Memory B cell (primary cell): ENCODE measurements around the gene ITGA11.
A peak's percentile ranks its signal among the peaks of the same experiment; 100 is the strongest.

ENCODE experiments used
- ATAC-seq: fragments of 150-1000 bp; cut with Tn5 transposase; 2 replicates; pipeline ENCODE4 v1.10.0; 2021; ENCODE audit warnings: low read depth, mild to moderate bottlenecking, moderate library complexity
- DNase-seq, 2 donors: peaks; one replicate each; pipeline ENCODE4 v3.0.0; 2022; ENCODE audit warnings: low spot score in 2 of 2
- H3K27ac Mint-ChIP-seq: one replicate; pipeline ENCODE4 v1.8.0; 2022; ENCODE audit warnings: mild to moderate bottlenecking, moderate library complexity, mixed read lengths
- H3K27me3 Mint-ChIP-seq: one replicate; pipeline ENCODE4 v1.8.0; 2022; ENCODE audit warnings: mixed read lengths
- H3K36me3 Mint-ChIP-seq: one replicate; pipeline ENCODE4 v1.8.0; 2022; ENCODE audit warnings: mild to moderate bottlenecking, mixed read lengths
- H3K4me1 Mint-ChIP-seq: one replicate; pipeline ENCODE4 v1.8.0; 2022; ENCODE audit warnings: mixed read lengths
- H3K4me3 Mint-ChIP-seq: one replicate; pipeline ENCODE4 v1.8.0; 2022; ENCODE audit warnings: mild to moderate bottlenecking, moderate library complexity, mixed read lengths
- H3K9me3 Mint-ChIP-seq: one replicate; pipeline ENCODE4 v1.8.0; 2022; ENCODE audit warnings: mixed read lengths

The ITGA11 gene

DNA sequence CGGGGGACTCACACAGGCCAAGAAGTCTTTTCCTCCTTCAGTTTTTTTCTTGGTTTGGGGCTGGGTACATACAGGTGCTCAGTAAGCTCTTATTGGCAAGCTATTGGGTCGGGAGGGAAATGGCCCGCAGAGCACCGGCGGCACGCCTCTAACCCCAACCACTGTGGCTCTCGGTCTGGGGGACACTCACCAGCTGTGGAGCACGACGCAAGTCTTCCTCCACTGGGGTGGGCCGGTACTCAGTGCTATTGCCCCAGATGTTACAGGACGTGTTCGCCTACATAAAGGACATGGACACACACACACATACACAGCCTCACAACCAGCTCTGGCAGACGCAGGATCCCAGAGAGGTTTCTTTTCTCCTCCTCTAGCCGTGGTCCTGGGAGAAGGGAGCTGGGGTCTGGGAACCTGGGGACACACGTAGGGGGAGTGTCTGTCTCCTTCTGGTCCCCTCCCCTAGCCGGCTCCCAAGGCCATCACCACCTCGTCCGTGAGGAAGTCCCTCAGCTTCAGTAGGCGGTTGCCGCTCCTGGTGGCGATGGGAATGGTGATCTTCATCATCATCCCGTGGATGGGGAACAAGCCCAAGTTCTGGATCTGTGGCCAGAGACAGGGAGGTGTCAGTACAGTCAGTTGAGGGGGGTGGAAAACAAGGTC is 121.0 kb downstream of the ITGA11 start:
- no peak overlapping the region for H3K4me3 Mint-ChIP-seq
- no peak for DNase-seq
- H3K27me3 Mint-ChIP-seq: peaks cover 11% of the 10 kb centered on the region
- H3K9me3 Mint-ChIP-seq: no peaks in the 10 kb centered on the region
- no peak for ATAC-seq
- H3K27ac Mint-ChIP-seq: no peak overlapping the region
- no peaks in the 10 kb centered on the region for H3K36me3 Mint-ChIP-seq
- peaks cover 10% of the 10 kb centered on the region for H3K4me1 Mint-ChIP-seq

DNA sequence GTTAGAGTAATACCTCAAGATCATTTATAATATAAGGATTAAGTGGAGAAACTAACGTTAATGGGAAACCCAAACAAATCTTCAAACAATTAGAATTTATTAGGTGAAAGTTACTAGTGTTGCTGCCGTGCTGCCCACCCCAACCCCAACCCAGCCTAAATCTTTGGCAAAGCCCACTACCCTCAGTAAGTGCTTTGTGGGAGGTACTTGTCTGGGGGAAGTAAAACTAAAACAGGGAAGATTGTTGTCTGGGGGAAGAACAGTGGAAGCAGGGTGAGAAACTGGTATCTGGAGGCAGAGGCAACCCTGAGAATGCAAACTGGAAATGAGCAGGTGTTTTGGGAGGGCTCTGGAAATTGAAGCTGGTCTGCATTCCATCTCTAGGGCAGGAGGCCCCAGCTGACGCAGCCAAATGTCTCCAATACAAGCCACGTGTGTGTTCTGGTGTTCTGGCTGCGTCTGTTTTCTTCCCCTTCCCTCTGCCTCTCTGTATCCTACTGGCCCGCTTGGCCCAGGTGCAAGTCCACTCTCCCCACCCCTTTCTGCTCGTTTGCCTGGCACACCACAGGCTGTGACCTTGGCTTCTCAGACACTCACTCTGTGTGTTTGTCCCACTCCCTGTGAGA is 121.7 kb downstream of the ITGA11 start:
- peaks cover 10% of the 10 kb centered on the region for H3K4me1 Mint-ChIP-seq
- no peak overlapping the region for H3K4me3 Mint-ChIP-seq
- no peak overlapping the region for H3K27ac Mint-ChIP-seq
- DNase-seq (no peak), ATAC-seq (no peak)
- no peaks in the 10 kb centered on the region for H3K9me3 Mint-ChIP-seq
- no peaks in the 10 kb centered on the region for H3K36me3 Mint-ChIP-seq
- H3K27me3 Mint-ChIP-seq: peaks cover 9% of the 10 kb centered on the region

DNA sequence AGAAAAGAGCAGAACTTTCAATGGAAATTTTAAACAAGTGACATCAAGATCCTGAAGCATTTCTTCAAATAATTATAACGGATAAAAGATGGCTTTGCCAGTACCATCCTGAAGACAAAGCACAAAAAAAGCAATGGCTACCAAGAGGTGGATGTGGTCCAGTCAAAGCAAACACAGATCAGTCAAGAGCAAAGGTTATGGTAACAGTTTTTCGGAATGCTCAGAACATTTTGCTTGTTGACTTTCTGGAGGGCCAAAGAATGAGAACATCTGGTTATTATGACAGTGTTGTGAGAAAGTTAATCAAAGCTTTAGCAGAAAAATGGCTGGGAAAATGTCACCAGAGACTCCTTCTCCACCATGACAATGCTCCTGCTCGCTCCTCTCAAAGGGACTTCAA is 122.9 kb downstream of the ITGA11 start:
- Mint-ChIP-seq H3K36me3 (no peaks in the 10 kb centered on the region), H3K27ac (no peak overlapping the region), H3K4me3 (no peak overlapping the region), H3K4me1 (peaks cover 10% of the 10 kb centered on the region), H3K27me3 (peaks cover 6% of the 10 kb centered on the region), H3K9me3 (no peaks in the 10 kb centered on the region)
- DNase-seq (no peak), ATAC-seq (no peak)

DNA sequence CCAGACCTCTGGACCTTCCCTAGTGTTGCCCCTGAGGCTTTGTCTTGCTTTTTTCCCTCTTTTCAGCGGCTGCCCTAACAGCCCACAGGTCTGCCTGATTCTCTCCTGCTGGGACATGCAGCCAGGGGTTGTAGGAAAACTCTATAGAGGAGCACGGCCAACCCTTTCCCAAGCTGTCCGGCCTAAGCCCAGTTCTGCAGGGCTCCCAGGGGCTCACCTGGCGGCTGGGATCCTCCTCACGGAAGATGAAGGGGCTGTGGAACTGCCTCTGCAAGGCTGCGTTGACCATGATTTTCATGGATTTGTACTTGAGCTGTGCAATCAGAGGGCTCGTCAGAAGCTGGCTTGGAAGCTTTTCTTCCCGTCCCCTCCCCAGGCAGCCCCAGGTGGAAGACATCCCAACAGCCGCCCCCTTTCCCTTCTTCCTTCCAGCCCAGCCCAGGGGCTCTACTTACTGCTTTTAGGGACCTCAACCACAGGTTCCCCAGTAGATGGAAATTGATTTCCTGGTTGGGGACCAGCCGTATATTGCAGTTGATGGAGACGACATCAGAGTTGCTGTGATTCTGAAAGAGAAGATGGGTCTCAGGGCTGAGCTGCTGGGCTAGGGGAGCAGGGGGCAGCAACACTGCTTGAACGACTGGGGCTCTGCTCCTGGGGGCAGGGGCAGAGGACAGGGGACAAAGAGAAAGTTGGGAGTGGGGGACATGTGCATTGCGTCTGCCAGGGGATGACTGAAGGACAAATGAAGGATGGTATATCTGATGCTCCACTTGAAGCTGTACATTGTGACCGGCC is 124.6 kb downstream of the ITGA11 start:
- H3K27me3 Mint-ChIP-seq: peaks cover 6% of the 10 kb centered on the region
- H3K4me1 Mint-ChIP-seq: peaks cover 10% of the 10 kb centered on the region
- H3K9me3 Mint-ChIP-seq: no peaks in the 10 kb centered on the region
- H3K27ac Mint-ChIP-seq: no peak overlapping the region
- no peak for DNase-seq
- no peaks in the 10 kb centered on the region for H3K36me3 Mint-ChIP-seq
- ATAC-seq: no peak
- H3K4me3 Mint-ChIP-seq: no peak overlapping the region

DNA sequence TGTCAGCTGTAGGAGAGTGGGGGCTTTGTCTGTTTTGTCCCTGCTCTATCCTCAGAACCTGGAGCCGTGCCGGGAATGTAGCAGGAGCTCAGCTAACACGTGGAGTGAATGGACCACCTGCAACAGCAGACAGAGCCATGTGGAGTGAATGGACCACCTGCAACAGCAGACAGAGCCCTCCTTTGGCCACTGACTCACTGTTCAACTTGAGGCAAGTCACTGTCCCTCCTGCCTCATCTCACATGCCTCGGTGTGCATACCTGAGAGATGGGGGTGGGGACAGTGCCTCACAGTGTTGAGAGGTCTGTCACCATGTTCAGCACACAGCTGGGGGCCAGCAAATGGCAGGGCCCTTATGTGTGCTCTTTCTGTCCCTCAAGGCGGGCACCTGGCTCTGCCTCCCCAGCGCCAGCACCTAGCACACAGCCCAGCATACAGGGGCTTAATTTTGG is 126.5 kb downstream of the ITGA11 start:
- H3K4me3 Mint-ChIP-seq: no peak overlapping the region
- H3K9me3 Mint-ChIP-seq: no peaks in the 10 kb centered on the region
- peaks cover 4% of the 10 kb centered on the region for H3K27me3 Mint-ChIP-seq
- DNase-seq: no peak
- no peak for ATAC-seq
- H3K27ac Mint-ChIP-seq: no peak overlapping the region
- peaks cover 10% of the 10 kb centered on the region for H3K4me1 Mint-ChIP-seq
- no peaks in the 10 kb centered on the region for H3K36me3 Mint-ChIP-seq

DNA sequence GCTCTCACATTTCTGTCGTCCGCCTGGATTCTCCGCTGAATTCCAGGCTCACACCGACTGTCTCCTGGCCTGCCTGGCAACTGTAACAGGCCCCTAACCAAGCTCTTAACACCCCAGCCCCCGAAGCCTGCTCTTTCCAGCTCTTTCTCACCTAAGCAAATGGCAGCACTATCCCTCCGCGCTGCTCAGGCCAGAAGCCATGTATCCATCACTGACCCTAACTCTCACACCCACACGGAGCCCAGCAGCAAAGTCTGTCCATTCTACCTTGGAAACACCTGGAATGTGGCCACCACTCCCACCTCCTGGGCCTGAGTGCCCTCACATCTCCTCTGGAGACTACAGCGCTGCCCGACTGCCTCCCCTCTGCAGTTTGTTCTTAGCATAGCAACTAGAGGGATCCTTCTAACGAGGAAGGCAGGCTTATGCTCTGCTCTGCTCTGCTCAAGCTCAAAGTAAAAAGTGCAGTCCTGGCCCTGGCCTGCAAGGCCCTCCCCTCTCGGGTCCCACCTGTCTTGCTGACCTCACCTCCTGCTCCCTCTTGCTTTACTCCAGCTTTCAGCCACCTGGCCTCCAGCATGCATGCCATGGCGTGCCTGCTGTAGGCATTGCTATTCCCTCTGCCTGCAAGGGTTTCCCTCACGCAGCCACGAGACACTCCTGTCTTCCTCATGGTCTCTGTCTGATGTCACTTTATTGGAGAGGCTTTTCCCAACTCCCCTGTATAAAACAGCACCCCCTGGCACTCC is 127.2 kb downstream of the ITGA11 start:
- peaks cover 4% of the 10 kb centered on the region for H3K27me3 Mint-ChIP-seq
- ATAC-seq (no peak), DNase-seq (no peak)
- H3K9me3 Mint-ChIP-seq: no peaks in the 10 kb centered on the region
- no peak overlapping the region for H3K4me3 Mint-ChIP-seq
- H3K36me3 Mint-ChIP-seq: no peaks in the 10 kb centered on the region
- no peak overlapping the region for H3K27ac Mint-ChIP-seq
- H3K4me1 Mint-ChIP-seq: peaks cover 10% of the 10 kb centered on the region

DNA sequence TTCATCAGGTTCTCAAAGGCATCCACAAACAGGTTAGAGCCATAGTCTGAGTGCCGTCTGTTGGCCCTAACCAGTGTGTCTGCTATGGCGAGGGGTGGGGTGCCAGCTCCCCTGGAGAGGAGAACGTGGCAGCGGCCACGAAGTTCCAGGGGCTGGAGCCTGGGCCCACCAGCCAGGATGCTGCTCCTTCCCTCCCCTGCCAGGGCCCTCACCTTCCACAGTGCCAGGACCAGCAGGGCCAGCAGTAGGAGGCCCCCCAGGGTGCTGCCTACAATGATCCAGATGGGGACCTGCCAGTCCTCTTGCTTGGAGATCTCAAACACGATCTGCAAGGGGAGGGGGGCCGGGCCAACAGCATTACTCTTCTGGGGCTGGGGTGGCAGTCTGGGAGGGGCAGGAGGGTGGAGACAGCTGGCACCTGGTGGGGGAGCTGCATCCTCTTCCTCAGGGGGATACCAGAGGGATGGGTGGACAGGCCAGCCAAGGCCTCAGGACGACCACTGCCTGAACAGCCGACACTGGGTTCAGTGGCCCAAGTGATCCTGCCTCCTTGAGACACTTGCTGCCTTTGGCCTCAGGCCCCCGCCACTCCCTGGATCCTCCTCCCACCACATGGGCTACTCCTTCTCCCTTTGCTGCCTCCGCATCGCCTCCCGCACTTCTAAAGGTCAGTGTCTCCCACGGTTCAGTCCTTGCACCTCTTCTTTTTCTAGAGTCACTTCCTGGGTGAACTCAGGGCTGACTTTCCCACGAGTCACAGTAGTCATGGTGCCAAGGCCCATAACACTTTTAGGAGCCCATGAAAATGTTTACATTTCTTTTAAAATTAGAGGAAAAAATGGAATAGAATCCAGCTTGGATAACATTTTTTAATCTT is 128.2 kb downstream of the ITGA11 start:
- no peaks in the 10 kb centered on the region for H3K9me3 Mint-ChIP-seq
- DNase-seq: no peak
- H3K27ac Mint-ChIP-seq: peak overlapping the region; percentile 8
- H3K4me3 Mint-ChIP-seq: no peak overlapping the region
- peaks cover 16% of the 10 kb centered on the region for H3K4me1 Mint-ChIP-seq
- ATAC-seq: no peak
- peaks cover 4% of the 10 kb centered on the region for H3K27me3 Mint-ChIP-seq
- H3K36me3 Mint-ChIP-seq: no peaks in the 10 kb centered on the region

DNA sequence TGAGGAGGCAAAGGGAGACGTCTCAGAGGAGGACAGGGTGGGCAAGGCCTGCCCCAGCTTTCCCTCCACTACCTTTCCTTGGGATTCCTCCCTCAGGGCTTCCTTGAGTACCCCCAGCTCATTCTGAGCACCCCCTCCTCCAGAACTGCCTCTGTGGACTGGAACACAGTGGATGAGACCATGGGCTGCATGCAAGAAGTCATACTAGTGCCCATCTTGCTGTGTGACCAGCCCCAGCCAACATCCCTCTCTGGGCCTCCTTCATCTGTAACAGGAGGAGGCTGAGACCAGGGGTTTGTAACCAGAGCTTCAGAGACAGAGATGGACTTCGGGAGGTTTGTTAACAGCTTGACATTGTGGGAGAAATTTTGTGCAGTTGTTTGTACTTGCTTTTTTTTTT is 128.8 kb downstream of the ITGA11 start:
- Mint-ChIP-seq H3K4me1 (peaks cover 16% of the 10 kb centered on the region), H3K36me3 (no peaks in the 10 kb centered on the region), H3K4me3 (no peak overlapping the region), H3K9me3 (no peaks in the 10 kb centered on the region), H3K27ac (no peak overlapping the region), H3K27me3 (peaks cover 4% of the 10 kb centered on the region)
- ATAC-seq (no peak), DNase-seq (no peak)

DNA sequence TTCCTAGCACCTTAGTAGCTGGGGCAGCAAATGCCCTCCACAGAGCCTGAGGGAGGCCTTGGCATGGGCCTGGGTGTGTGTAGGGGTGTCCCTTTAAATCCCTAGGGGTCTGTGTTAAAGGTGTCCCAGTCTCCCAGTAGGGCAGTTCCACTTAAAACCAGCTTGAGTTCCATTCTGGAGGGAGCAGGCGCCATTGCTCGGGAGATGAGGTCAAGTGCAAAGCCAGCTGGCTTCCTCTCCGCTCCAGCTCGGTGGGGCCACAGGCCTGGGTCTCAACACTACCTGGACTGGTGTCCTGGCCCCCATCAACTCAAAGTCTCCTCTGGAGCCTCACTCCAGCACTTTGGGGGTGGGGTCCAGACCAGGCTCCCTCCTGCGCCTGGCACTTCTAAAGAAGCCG is 129.2 kb downstream of the ITGA11 start:
- Mint-ChIP-seq H3K36me3 (no peaks in the 10 kb centered on the region), H3K4me1 (peaks cover 16% of the 10 kb centered on the region), H3K9me3 (no peaks in the 10 kb centered on the region), H3K27me3 (peaks cover 4% of the 10 kb centered on the region), H3K27ac (no peak overlapping the region), H3K4me3 (no peak overlapping the region)
- DNase-seq: no peak
- no peak for ATAC-seq

DNA sequence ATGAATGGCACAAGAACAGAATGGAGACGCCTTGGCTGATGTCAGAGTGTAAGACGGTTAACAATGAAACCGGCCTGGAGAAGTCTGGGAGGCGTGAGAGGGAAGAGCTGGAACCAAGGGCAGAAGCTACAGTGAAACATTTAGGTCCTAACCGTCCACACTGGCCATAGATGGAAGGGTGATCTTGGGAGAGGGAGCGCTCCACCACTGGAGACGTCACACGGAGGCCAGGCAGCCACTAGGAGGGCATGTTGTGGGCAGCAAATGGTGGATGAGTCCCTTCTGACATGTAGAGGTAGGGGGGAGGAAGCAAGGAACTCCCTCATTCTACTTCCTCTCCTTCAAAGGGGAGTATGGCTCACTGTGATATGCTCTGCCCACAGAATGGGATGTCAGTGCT is 130.7 kb downstream of the ITGA11 start:
- H3K9me3 Mint-ChIP-seq: peaks cover 1% of the 10 kb centered on the region
- ATAC-seq: no peak
- H3K4me3 Mint-ChIP-seq: no peak overlapping the region
- H3K27ac Mint-ChIP-seq: no peak overlapping the region
- peaks cover 2% of the 10 kb centered on the region for H3K36me3 Mint-ChIP-seq
- H3K4me1 Mint-ChIP-seq: peaks cover 8% of the 10 kb centered on the region
- no peaks in the 10 kb centered on the region for H3K27me3 Mint-ChIP-seq
- DNase-seq: no peak

DNA sequence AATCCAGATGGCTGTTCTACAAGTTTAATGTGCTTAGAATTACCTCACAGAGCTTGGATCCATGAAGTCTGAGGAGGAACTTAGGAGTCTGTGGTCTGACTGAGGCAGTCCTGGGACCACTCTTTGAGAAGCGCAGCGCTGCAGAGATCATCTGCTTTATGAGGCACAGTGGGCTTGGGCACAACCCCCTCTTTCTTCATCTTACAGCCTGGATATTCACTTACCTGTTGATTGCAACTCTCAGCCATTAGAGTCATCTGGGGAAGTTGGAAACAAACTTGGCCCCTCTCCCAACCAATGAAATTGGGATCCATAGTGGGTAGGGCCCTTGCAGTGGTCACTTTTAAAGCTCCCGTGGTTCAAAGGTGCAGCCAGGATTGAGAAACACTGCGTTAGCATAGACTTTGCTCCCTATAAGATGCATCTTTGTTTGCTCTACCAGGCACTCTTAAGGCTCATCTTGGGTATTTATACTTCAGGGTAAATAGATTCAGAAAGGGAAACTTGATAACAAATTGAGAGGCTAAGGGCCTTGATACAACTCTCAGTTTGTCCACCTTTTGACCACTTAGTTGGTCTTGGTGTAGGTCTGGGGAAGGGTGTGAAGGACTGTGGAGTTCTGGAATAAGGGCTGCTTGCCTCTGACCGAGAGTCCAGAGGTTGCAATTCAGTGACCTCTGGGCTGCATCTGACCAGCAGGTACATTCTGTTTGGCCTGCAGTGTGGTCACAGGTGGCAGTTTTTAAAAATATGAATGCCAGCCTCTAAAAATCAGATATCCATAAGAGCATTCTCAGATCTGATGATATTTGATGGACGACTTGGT is 131.6 kb downstream of the ITGA11 start:
- H3K9me3 Mint-ChIP-seq: peaks cover 4% of the 10 kb centered on the region
- ATAC-seq (no peak), DNase-seq (no peak)
- H3K27ac Mint-ChIP-seq: no peak overlapping the region
- H3K27me3 Mint-ChIP-seq: no peaks in the 10 kb centered on the region
- peaks cover 2% of the 10 kb centered on the region for H3K36me3 Mint-ChIP-seq
- H3K4me1 Mint-ChIP-seq: peaks cover 6% of the 10 kb centered on the region
- H3K4me3 Mint-ChIP-seq: no peak overlapping the region

DNA sequence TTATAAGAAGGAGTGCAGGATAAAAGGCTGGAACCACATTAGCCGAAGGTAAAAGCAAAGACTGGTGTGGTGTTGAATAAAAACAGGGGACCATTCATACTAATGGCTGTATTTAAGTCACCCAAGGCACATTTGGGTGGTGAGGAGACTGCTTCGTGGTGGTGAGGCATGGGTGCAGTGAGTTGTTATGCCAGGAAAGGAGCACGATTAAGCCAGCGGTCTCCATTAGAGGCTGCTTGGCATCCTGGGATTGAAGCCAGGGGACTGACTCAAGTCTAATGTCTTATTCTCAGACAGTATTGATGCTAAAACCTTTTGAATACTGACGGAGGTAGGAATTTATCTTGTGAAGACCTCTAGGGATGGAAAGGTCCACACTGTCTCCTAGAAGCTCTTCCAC is 132.5 kb downstream of the ITGA11 start:
- Mint-ChIP-seq H3K4me1 (peaks cover 6% of the 10 kb centered on the region), H3K27me3 (no peaks in the 10 kb centered on the region), H3K36me3 (peaks cover 2% of the 10 kb centered on the region), H3K9me3 (peaks cover 4% of the 10 kb centered on the region), H3K27ac (peak overlapping the region; percentile 84), H3K4me3 (no peak overlapping the region)
- ATAC-seq (no peak), DNase-seq (no peak)
